Astrocyte of the spinal cord (primary cell): ENCODE data around the gene RNF187.

Experiments
- DNase-seq: peaks from one replicate; pipeline ENCODE4 v3.0.0; 2011; ENCODE audit warnings: low read depth, low spot score
- H3K4me3 ChIP-seq: 2 replicates; pipeline ENCODE4 v1.5.1; 2011; ENCODE audit warnings: low read depth, mild to moderate bottlenecking, low read length, moderate library complexity
- CTCF ChIP-seq: IDR thresholded peaks from 2 replicates; pipeline ENCODE4 v1.5.1; 2012; ENCODE audit warnings: low read depth, mild to moderate bottlenecking, low read length, inconsistent platforms
- in situ Hi-C: cut with HindIII; loops from 2 replicates; pipeline ENCODE4 v1.10.0; 2017; ENCODE audit warnings: low sequenced_read_pairs

The RNF187 gene

DNA sequence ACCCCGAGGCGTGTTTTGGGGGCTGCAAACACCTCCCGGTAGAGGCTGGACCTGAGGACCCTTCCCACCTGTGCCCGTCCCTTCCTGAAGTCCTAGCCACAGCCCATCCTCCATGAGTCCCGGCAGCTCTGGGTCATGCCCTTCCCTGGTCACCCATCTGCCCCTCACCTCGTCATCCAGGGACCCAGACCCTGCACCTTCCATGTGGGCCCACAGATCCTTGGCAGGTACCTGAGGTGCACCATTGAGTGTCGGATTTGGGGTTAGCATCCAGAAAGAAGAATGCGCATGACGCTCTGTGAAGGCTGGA, 6.8 kb downstream of the RNF187 start:
- no peak for DNase-seq
- H3K4me3 ChIP-seq, result no peak overlapping the region
- no peak for TF ChIP-seq CTCF
- in situ Hi-C loops, result no loop called here

- no peak overlapping the region for H3K4me3 ChIP-seq
- no peak for TF ChIP-seq CTCF
- DNase-seq, result no peak
- in situ Hi-C loops, result no loop called here
These were observed 7.2 kb downstream of the RNF187 start for GRCh38 chr1:228494391-228494790.

- no peak for TF ChIP-seq CTCF
- in situ Hi-C loops, result no loop called here
- no peak overlapping the region for H3K4me3 ChIP-seq
- no peak for DNase-seq
These were observed 8.0 kb downstream of the RNF187 start for GRCh38 chr1:228494970-228495853.

DNA sequence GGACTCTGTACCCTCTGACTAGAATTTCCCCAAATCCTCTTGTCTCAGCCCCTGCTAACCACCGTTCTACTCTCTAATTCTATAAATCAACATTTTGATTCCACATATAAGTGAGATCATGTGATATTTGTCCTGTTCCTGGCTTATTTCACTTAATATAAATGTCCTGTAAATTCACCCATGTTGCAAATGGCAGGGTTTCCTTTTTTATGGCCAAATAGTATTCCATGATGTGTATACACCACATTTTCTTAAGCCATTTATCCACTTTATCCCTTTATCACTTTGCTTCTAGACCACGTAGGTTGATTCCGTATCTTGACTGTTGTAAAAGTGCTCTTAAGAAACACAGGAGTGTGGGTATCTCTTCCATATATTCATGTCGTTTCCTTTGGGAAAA, 8.9 kb downstream of the RNF187 start:
- no peak for DNase-seq
- H3K4me3 ChIP-seq, result no peak overlapping the region
- no peak for TF ChIP-seq CTCF
- in situ Hi-C loops, result no loop called here

GRCh38 chr1:228496494-228496893, 9.3 kb downstream of the RNF187 start:
- H3K4me3 ChIP-seq, result no peak overlapping the region
- DNase-seq, result no peak
- in situ Hi-C loops, result no loop called here
- TF ChIP-seq CTCF, result no peak

- H3K4me3 ChIP-seq, result no peak overlapping the region
- in situ Hi-C loops, result no loop called here
- DNase-seq, result no peak
- TF ChIP-seq CTCF, result no peak
These were observed 10.0 kb downstream of the RNF187 start for GRCh38 chr1:228497206-228497605.

GRCh38 chr1:228497817-228498216, 10.6 kb downstream of the RNF187 start:
- H3K4me3 ChIP-seq, result no peak overlapping the region
- TF ChIP-seq CTCF, result no peak
- in situ Hi-C loops, result no loop called here
- no peak for DNase-seq
